T-helper 9 cell (primary cell): Measurements from ENCODE around the gene KLRK1.
"Not testable (repeated sequence)": the region's sequence is repeated elsewhere in the genome, so short reads cannot be mapped to it uniquely, and the experiment has no call there.

Experiments
- DNase-seq: peaks from one replicate; pipeline ENCODE4 v3.0.0-alpha.2; 2020

Gene KLRK1

DNA sequence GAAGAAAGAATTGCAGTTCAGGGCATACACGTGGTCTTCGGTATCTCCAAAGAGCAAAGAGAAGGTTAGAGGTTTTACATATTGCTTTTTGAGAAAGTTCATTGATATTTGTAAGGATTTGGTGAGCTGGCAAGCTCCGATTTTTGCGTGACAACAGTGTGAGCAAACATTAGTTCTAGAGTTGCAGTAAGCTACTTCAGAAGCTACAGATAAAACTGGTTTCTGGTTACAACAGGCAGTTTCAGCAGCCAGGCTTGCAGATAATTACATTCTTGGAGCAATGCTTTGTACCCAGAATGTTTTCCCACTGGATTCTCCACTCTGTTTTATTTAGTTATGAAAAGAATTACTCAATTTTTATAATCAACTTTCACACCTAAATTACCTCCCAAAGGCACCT lies 28.2 kb downstream of the KLRK1 start:
- no peak for DNase-seq

DNA sequence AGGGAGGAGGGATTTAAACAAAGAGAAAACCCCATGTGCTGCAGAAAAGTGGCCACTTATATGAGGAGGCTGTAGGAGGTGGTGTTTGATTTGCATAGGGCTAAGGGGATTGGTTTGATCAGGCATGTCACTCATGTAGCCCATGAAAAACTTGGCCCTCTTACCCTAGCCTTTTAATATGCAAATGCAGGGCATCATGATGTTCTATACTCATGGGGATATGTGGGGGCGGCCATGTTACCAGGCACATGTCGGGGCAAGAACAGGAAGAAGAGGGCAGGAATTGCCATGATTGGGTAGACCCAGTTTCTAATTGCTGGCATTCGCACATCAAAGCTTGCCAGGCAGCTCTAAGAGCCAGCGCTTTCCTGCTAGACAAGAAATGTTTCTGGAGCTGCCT lies 28.8 kb downstream of the KLRK1 start:
- DNase-seq: no peak

DNA sequence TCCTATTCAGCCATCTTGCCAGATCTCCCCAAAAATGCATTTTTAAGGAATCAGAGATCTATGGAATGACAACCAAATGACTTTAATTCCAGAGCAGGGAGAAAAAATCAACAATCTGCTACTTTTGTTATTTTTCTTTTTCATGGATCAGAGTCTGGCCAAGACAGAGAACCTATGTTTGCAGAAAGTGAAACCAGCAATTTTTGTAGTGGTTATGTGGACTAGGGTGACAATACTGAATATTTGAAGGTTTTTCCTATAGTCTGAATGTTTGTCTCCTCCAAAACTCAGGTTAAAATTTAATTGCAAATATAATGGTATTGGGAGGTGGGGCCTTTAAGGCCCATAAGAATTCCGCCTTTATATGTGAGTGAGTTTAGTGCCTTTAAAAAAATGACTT lies 30.9 kb downstream of the KLRK1 start:
- DNase-seq: no peak

DNA sequence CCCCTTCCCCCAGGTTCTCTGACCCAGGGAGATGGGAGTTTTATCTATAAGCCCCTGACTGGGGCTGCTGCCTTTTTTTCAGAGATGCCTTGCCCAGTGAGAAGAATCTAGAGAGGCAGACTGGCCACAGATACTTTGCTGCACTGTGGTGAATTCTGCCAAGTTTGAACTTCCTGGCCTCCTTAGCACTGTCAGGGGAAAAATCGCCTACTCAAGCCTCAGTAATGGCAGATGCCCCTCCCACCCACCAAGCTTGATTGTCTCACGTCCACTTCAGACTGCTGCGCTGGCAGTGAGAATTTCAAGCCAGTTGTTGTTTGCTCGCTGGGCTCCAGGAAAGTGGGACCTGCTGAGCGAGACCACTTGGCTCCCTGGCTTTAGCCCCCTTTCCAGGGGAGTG lies 31.7 kb downstream of the KLRK1 start:
- DNase-seq: no peak

DNA sequence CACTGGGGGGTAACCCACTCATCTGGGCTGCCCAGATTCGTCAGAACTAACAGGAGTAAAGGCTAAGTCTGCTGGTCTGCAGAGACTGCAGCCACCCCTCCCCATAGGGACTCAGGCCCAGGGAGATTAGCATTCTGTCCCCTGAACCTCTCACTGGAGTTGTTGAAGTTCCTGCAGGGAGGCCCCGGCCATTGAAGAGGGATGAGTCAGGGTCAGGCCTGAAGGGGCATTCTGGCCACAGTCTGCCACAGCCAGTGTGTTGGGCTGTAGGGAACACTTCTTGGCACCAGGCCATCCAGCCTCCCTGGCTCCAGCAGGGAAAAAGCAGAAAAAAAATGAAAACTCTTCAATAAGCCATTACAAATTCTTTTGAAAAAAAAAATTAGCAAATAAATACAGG lies 35.3 kb downstream of the KLRK1 start:
- no peak for DNase-seq

DNA sequence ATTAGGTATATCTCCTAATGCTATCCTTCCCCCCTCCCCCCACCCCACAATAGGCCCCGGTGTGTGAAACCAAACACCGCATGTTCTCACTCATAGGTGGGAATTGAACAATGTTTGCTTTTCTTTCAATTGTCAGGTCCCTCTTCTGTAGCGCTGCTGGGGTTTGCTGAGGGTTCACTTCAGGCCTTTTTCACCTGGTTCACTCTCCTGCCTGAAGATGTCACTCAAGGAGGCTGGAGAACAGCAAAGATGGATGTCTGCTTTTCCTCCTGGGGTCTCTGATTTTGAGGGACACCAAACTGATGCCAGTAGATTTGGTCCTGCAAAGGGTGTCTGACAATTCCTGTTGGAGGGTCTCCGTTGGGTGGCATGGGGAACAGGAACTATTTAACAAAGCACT lies 35.8 kb downstream of the KLRK1 start:
- no peak for DNase-seq

DNA sequence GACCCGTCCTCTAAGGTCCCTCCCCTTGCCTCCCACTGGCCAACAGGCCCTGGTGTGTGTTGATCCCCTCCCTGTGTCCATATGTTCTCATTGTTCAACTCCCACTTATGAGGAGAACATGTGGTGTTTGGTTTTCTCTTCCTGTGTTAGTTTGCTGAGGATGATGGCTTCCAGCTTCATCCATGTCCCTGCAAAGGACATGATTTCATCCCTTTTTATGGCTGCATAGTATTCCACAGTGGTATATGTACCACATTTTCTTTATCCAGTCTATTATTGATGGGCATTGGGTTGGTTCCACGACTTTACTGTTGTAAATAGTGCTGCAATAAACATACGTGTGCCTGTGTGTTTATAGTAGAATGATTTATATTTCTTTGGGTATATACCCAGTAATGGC lies 38.4 kb downstream of the KLRK1 start:
- not testable (repeated sequence) for DNase-seq

DNA sequence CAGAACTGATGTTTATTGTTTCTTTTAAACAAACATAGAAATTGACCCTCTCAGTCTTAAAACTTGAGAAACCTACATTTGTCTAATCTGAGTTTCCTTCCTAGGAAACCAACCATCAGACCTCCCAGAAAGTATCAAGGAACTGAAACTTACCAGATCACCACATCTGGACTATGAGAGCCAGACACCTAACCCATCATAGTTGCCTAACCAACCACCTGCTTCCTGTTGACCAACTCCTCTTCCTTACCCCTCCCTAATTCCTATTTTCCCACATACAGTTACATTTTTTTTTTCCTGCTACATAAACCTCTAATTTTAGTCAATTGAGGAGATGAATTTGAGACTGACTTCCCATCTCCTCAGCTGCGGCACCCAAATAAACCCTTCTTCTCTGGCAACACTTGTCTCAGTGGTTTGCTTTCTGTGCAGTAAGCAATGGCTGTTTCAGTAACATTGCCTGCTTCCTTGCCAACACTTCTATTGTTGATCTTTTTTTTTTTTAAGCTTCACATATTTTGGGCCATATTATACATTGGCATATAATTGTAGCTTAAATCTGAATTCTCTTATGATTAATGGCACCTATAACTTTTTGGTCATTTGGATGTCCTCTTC lies 47.8 kb downstream of the KLRK1 start:
- no peak for DNase-seq

DNA sequence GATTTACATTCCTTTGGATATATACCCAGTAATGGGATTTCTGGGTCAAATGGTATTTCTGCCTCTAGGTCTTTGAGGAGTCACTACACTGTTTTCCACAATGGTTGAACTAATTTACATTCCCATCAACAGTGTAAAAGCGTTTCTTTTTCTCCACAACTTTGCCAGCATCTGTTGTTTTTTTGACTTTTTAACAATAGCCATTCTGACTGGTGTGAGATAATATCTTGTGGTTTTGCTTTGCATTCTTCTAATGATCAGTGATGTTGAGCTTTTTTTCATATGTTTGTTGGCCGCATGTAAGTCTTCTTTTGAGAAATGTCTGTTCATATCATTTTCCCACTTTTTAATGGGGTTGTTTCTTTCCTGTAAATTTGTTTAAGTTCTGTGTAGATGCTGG lies 48.9 kb downstream of the KLRK1 start:
- DNase-seq: not testable (repeated sequence)

DNA sequence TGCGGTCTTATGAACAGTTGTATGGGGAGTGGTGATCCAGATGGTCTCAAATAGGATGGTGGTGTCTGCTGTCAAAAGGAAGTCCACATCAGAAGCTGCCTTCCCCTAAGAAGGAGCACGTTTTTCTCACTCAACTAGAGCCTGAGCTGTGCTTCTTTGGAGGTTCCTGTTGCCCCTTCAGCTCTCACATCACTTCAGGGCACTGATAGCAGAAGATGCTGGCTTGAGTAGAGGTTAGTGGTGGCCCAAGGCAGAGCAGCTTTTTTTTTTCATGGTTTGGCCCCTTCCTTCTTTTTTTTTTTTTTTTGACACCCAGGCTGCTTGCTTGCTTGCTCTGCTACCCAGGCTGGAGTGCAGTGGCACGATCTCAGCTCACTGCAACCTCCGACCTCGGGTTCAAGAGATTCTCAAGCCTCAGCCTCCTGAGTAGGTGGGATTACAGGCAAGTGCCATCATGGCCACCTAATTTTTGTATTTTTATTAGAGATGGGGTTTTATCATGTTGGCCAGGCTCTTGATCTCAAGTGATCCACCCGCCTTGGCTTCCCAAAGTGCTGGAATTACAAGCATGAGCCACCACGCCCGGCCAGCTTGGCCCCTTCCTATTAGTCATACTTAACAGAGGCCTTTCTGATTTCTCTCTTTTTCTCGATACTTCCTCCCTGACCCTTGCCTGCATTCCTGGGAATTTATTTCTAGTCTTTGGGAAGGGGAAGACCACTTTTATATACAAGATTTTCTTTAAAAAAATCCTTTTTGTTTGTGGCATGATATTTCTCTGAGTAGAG lies 50.6 kb downstream of the KLRK1 start:
- DNase-seq: no peak

DNA sequence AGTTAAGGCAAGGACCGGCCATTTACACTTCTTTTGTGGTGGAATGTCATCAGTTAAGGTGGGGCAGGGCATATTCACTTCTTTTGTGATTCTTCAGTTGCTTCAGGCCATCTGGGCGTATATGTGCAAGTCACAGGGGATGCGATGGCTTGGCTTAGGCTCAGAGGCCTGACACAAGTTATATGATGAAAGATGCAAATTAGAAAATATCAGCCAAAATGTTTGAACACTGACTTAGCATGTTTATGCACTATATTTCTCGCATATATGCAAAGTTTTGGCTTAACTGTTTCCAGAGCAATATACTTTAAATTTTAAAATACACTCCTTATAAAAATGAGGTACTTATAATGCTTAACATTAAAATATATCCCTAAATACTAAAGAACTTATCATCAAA lies 51.4 kb downstream of the KLRK1 start:
- not testable (repeated sequence) for DNase-seq

DNA sequence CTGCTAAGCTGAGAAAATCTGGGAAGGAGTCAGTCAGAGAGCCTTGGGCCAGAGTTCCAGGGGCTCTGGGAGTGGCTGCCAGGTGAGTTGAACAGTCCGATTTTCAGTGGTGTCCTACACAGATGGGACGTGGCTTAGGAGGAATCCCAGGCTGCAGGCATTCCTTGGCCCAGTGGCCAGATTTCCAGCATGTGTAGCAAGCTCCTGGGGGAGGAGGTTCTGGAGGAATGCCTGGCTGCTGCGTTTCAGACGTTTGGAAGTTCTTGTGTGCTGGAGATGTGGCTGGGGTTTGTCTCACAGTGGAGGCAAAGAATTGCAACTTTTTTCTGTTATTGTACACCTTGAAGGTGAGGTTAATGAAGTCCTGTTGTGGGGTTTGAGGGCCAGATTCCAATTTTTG lies 53.6 kb downstream of the KLRK1 start:
- not testable (repeated sequence) for DNase-seq

DNA sequence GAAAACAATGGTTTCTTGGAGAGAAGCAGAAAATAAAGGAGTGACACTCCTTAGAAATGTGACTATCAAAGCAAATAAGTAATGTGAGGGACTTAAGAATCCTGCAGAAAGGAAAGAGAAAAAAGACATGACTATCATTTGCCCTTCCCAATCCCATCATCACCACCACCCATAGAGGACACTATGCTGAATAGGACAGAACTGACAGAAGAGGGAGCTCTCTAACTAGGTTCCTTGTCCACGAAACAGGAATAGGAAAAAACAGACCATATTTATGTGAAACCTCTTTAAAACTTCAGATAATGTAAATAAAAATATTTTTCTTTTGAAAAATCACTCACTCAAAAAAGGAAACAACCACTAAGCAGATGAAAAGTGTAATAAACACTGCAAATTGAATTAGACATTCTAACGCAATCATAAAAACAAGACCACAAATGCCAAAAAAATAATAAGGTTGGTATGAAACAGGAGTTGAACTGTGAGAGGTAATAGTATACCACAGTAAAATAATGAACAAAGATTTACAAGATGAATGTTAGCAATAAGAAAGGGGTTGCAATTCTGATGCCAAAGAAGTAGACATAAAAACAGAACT lies 58.1 kb downstream of the KLRK1 start:
- no peak for DNase-seq

DNA sequence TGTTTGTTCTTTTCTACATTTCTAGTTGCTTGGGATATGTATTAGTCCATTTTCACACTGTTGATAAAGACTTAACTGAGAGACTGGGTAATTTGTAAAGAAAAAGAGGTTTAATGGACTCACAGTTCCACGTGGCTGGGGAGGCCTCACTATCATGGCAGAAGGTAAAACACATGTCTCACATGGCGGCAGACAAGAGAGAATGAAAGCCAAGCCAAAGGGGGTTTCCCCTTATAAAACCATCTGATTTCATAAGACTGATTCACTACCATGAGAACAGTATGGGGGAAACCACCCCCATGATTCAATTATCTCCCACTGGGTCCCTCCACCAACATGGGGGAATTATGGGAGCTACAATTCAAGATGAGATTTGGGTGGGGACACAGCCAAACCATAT lies 61.1 kb downstream of the KLRK1 start:
- not testable (repeated sequence) for DNase-seq
